IPS-15b (cell line): ENCODE data around the gene ANKRD29.

ENCODE experiments used
- H3K27me3 ChIP-seq: one replicate; pipeline ENCODE4 v1.6.1; 2013; ENCODE audit warnings: low read length; ENCODE audit not compliant: control insufficient read depth, insufficient read depth
- H3K36me3 ChIP-seq: one replicate; pipeline ENCODE4 v1.6.1; 2013; ENCODE audit warnings: low read length; ENCODE audit not compliant: control insufficient read depth, insufficient read depth
- H3K4me1 ChIP-seq: one replicate; pipeline ENCODE4 v1.6.1; 2013; ENCODE audit warnings: mild to moderate bottlenecking, low read length; ENCODE audit not compliant: control insufficient read depth, insufficient read depth
- H3K4me3 ChIP-seq: one replicate; pipeline ENCODE4 v1.5.1; 2013; ENCODE audit warnings: low read depth, low read length
- H3K9ac ChIP-seq: one replicate; pipeline ENCODE4 v1.6.1; 2013; ENCODE audit warnings: low read depth, mild to moderate bottlenecking, low read length
- H3K9me3 ChIP-seq: one replicate; pipeline ENCODE4 v1.6.1; 2013; ENCODE audit warnings: mild to moderate bottlenecking, low read length; ENCODE audit not compliant: control insufficient read depth, insufficient read depth

ANKRD29 gene

DNA sequence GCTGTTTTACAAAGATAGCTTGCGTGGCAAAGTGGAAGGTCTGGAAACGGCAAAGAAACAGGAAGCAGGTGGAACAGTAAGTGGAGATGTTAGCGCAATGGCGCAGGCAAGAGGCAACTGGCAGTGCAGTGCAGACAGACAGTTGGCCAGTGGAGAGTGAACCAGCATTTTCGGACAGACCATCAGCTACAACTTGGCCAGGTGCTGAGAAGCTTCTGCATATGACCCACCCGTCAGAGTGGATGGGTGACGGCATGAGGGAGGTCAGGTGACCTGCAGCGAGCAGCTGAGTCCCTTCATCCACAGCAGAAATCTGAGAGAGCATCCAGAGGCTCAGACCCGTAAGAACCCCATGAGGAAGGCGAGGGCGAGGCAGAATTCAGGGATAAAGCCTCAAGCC is 110.2 kb downstream of the ANKRD29 start:
- H3K27me3 ChIP-seq = no peaks in the 10 kb centered on the region
- H3K4me3 ChIP-seq = no peak overlapping the region
- H3K9me3 ChIP-seq = no peaks in the 10 kb centered on the region
- no peak overlapping the region for H3K9ac ChIP-seq
- peaks cover 44% of the 10 kb centered on the region for H3K36me3 ChIP-seq
- H3K4me1 ChIP-seq = no peaks in the 10 kb centered on the region

GRCh38 chr18:23551978-23552377 is 110.7 kb downstream of the ANKRD29 start:
- H3K36me3 ChIP-seq = peaks cover 44% of the 10 kb centered on the region
- H3K9ac ChIP-seq = no peak overlapping the region
- no peak overlapping the region for H3K4me3 ChIP-seq
- H3K9me3 ChIP-seq = no peaks in the 10 kb centered on the region
- H3K4me1 ChIP-seq = no peaks in the 10 kb centered on the region
- H3K27me3 ChIP-seq = no peaks in the 10 kb centered on the region

- Histone ChIP-seq H3K9me3 (no peaks in the 10 kb centered on the region), H3K36me3 (peaks cover 46% of the 10 kb centered on the region), H3K4me1 (no peaks in the 10 kb centered on the region), H3K27me3 (no peaks in the 10 kb centered on the region), H3K9ac (no peak overlapping the region), H3K4me3 (no peak overlapping the region)
Measured at GRCh38 chr18:23550898-23551297, 111.8 kb downstream of the ANKRD29 start.
